ENCODE results near the gene CNPY4. TPM values are rescaled to one million over a fixed set of nuclear protein-coding genes. Genes with fewer than 3 reads are reported as not detected.
A peak's percentile ranks its signal among the peaks of the same experiment; 100 is the strongest.

CNPY4 gene
- total RNA-seq, 2 experiments from 2014 or later: 10.1 to 10.2 TPM

GRCh38 chr7:100158229-100159098, 39.0 kb downstream of the CNPY4 start, which contains the start of gene TRAPPC14:
TRAPPC14 (minus strand) TSS chr7:100158723; CDS start chr7:100158499, 224 bp downstream.
- Mint-ChIP-seq H3K9me3 (no peaks in the 10 kb centered on the region), H3K27ac (peak within 1 kb of the TSS; percentile 89), H3K4me1 (peaks cover 50% of the 10 kb centered on the region), H3K36me3 (peaks cover 7% of the 10 kb centered on the region), H3K4me3 (peak within 1 kb of the TSS; percentile 85), H3K27me3 (no peaks in the 10 kb centered on the region)
- DNase-seq: peak; percentile 93

GRCh38 chr7:100159099-100159623, 39.7 kb downstream of the CNPY4 start:
- no peaks in the 10 kb centered on the region for H3K27me3 Mint-ChIP-seq
- H3K4me1 Mint-ChIP-seq: peaks cover 52% of the 10 kb centered on the region
- H3K9me3 Mint-ChIP-seq: no peaks in the 10 kb centered on the region
- H3K4me3 Mint-ChIP-seq: peak overlapping the region; percentile 85
- peaks cover 7% of the 10 kb centered on the region for H3K36me3 Mint-ChIP-seq
- no peak for DNase-seq
- H3K27ac Mint-ChIP-seq: peak overlapping the region; percentile 85

GRCh38 chr7:100160067-100160466, 40.6 kb downstream of the CNPY4 start:
- peaks cover 7% of the 10 kb centered on the region for H3K36me3 Mint-ChIP-seq
- peak overlapping the region; percentile 85 for H3K27ac Mint-ChIP-seq
- DNase-seq: no peak
- H3K9me3 Mint-ChIP-seq: no peaks in the 10 kb centered on the region
- H3K27me3 Mint-ChIP-seq: no peaks in the 10 kb centered on the region
- H3K4me1 Mint-ChIP-seq: peaks cover 53% of the 10 kb centered on the region
- no peak overlapping the region for H3K4me3 Mint-ChIP-seq

- H3K4me1 Mint-ChIP-seq: peaks cover 55% of the 10 kb centered on the region
- no peaks in the 10 kb centered on the region for H3K27me3 Mint-ChIP-seq
- H3K9me3 Mint-ChIP-seq: no peaks in the 10 kb centered on the region
- H3K36me3 Mint-ChIP-seq: peaks cover 2% of the 10 kb centered on the region
- DNase-seq: no peak
- H3K4me3 Mint-ChIP-seq: no peak overlapping the region
- H3K27ac Mint-ChIP-seq: peak overlapping the region; percentile 43
These were observed 43.6 kb downstream of the CNPY4 start for GRCh38 chr7:100163006-100163531.

GRCh38 chr7:100163871-100164270, 44.4 kb downstream of the CNPY4 start:
- Mint-ChIP-seq H3K4me3 (no peak overlapping the region), H3K27ac (peak overlapping the region; percentile 43), H3K36me3 (peaks cover 2% of the 10 kb centered on the region), H3K27me3 (no peaks in the 10 kb centered on the region), H3K4me1 (peaks cover 61% of the 10 kb centered on the region), H3K9me3 (no peaks in the 10 kb centered on the region)
- no peak for DNase-seq

GRCh38 chr7:100166317-100166940, 47.0 kb downstream of the CNPY4 start:
- no peaks in the 10 kb centered on the region for H3K27me3 Mint-ChIP-seq
- H3K36me3 Mint-ChIP-seq: peaks cover 6% of the 10 kb centered on the region
- peaks cover 74% of the 10 kb centered on the region for H3K4me1 Mint-ChIP-seq
- peak overlapping the region; percentile 77 for H3K4me3 Mint-ChIP-seq
- DNase-seq: no peak
- peak overlapping the region; percentile 70 for H3K27ac Mint-ChIP-seq
- no peaks in the 10 kb centered on the region for H3K9me3 Mint-ChIP-seq

- H3K4me3 Mint-ChIP-seq: peak overlapping the region; percentile 77
- DNase-seq: no peak
- no peaks in the 10 kb centered on the region for H3K27me3 Mint-ChIP-seq
- peak overlapping the region; percentile 70 for H3K27ac Mint-ChIP-seq
- H3K9me3 Mint-ChIP-seq: no peaks in the 10 kb centered on the region
- peaks cover 6% of the 10 kb centered on the region for H3K36me3 Mint-ChIP-seq
- peaks cover 75% of the 10 kb centered on the region for H3K4me1 Mint-ChIP-seq
These were observed 47.8 kb downstream of the CNPY4 start for GRCh38 chr7:100166970-100167911.

- Mint-ChIP-seq H3K9me3 (no peaks in the 10 kb centered on the region), H3K27ac (peak overlapping the region; percentile 14), H3K36me3 (peaks cover 6% of the 10 kb centered on the region), H3K4me1 (peaks cover 72% of the 10 kb centered on the region), H3K27me3 (no peaks in the 10 kb centered on the region), H3K4me3 (peak overlapping the region; percentile 77)
- DNase-seq: no peak
These were observed 48.5 kb downstream of the CNPY4 start for GRCh38 chr7:100167912-100168323.

- peak overlapping the region; percentile 77 for H3K4me3 Mint-ChIP-seq
- H3K27ac Mint-ChIP-seq: peak overlapping the region; percentile 78
- DNase-seq: no peak
- peaks cover 8% of the 10 kb centered on the region for H3K36me3 Mint-ChIP-seq
- H3K4me1 Mint-ChIP-seq: peaks cover 62% of the 10 kb centered on the region
- no peaks in the 10 kb centered on the region for H3K9me3 Mint-ChIP-seq
- no peaks in the 10 kb centered on the region for H3K27me3 Mint-ChIP-seq
These were observed 49.9 kb downstream of the CNPY4 start for GRCh38 chr7:100169147-100169850.

- no peak for DNase-seq
- peaks cover 7% of the 10 kb centered on the region for H3K36me3 Mint-ChIP-seq
- peak overlapping the region; percentile 50 for H3K4me3 Mint-ChIP-seq
- no peaks in the 10 kb centered on the region for H3K9me3 Mint-ChIP-seq
- H3K27me3 Mint-ChIP-seq: no peaks in the 10 kb centered on the region
- peak overlapping the region; percentile 22 for H3K27ac Mint-ChIP-seq
- H3K4me1 Mint-ChIP-seq: peaks cover 59% of the 10 kb centered on the region
These were observed 50.9 kb downstream of the CNPY4 start for GRCh38 chr7:100170101-100170897.

GRCh38 chr7:100171087-100171681, 51.8 kb downstream of the CNPY4 start:
- H3K9me3 Mint-ChIP-seq: no peaks in the 10 kb centered on the region
- no peak overlapping the region for H3K27ac Mint-ChIP-seq
- peak overlapping the region; percentile 50 for H3K4me3 Mint-ChIP-seq

GRCh38 chr7:100171840-100172239, 52.4 kb downstream of the CNPY4 start:
- peaks cover 55% of the 10 kb centered on the region for H3K4me1 Mint-ChIP-seq
- H3K27me3 Mint-ChIP-seq: no peaks in the 10 kb centered on the region
- peaks cover 6% of the 10 kb centered on the region for H3K36me3 Mint-ChIP-seq
- H3K9me3 Mint-ChIP-seq: no peaks in the 10 kb centered on the region
- no peak for DNase-seq
- peak overlapping the region; percentile 35 for H3K27ac Mint-ChIP-seq
- H3K4me3 Mint-ChIP-seq: peak overlapping the region; percentile 72

More at GRCh38 chr7:100171087-100171681, 51.8 kb downstream of the CNPY4 start:
- DNase-seq: peak; percentile 59
- Mint-ChIP-seq H3K4me1 (peaks cover 57% of the 10 kb centered on the region), H3K27me3 (no peaks in the 10 kb centered on the region), H3K36me3 (peaks cover 6% of the 10 kb centered on the region)

Data from activated naive CD8-positive, alpha-beta T cell treated with anti-CD3 and anti-CD28 coated beads for 36 hours (primary cell).